ENCODE results near the gene GCNT3.
A peak's percentile ranks its signal among the peaks of the same experiment; 100 is the strongest.

GCNT3 gene

DNA sequence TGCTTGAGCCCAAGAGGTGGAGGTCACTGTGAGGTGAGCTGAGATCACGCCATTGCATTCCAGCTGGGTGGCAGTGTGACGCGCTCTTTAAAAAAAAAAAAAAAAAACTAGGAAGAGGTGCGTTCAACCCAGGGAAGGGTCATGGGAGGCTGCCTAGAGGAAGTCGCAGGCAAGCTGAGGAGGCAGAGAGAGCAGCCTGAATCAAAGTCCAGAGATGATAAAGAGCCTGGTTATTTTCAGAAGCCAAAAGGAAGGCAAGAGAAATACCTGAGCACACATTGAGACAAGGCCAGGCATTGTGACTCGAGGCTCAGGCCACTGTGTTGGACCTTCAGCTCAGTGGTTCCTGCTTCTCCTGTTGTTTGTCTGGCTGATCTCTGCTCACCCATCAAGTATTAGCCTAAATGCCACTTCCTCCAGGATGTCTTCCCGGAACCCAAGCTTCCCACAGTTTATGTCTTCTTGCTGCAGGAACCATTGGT lies 16.1 kb upstream of the GCNT3 start:
- no peak for DNase-seq (ENCODE audit: low read depth in 2 of 2)
- H3K4me3 ChIP-seq (replicated peaks in 1 of 2; ENCODE audit: low read depth in 2 of 2, low read length in 2 of 2) = no peak overlapping the region
- TF ChIP-seq, protein P1, sequence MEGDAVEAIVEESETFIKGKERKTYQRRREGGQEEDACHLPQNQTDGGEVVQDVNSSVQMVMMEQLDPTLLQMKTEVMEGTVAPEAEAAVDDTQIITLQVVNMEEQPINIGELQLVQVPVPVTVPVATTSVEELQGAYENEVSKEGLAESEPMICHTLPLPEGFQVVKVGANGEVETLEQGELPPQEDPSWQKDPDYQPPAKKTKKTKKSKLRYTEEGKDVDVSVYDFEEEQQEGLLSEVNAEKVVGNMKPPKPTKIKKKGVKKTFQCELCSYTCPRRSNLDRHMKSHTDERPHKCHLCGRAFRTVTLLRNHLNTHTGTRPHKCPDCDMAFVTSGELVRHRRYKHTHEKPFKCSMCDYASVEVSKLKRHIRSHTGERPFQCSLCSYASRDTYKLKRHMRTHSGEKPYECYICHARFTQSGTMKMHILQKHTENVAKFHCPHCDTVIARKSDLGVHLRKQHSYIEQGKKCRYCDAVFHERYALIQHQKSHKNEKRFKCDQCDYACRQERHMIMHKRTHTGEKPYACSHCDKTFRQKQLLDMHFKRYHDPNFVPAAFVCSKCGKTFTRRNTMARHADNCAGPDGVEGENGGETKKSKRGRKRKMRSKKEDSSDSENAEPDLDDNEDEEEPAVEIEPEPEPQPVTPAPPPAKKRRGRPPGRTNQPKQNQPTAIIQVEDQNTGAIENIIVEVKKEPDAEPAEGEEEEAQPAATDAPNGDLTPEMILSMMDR (IDR thresholded peaks at IDR 0.05; ENCODE audit: low read depth, low read length) = no peak

DNA sequence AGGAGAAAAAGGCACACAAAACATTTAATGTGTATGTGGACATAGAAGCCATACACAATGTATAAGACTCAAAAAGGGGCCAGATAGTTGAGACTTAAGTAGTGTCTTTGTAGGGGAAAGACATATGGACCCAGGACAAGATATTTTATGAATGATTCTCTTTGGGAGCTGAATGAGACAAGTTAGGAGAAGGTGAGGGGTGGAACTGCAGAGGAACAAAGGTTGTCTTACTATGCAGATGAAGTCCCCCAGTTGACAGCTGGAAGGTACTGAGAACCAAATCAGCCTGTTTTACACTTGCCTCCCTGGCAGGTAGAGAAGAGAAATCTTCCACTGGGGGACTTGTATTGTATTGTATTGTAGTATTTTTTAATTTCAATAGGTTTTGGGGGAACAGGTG lies 14.9 kb upstream of the GCNT3 start:
- DNase-seq (ENCODE audit: low read depth in 2 of 2) = no peak
- TF ChIP-seq, protein P1 (IDR thresholded peaks at IDR 0.05; ENCODE audit: low read depth, low read length) = no peak

DNA sequence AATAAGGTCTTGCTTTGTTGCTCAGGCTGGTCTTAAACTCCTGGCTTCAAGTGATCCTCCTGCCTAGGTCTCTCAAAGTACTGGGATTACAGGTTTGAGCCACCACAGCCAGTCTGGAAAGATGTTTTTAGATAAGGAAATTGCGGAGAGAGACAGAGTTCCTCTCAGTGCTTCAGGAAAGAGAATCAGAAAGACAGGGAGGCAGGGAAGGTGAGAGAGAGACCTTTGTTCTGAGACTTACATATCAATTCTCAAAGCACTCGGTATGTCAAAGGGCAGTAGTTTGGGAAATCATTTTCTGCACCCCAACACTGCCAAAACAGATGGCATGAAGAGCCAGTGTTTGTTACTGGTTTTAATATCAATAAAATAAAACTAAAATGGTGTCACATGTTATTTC lies 13.1 kb upstream of the GCNT3 start:
- no peak overlapping the region for H3K4me3 ChIP-seq (replicated peaks in 1 of 2; ENCODE audit: low read depth in 2 of 2, low read length in 2 of 2)
- no peak for DNase-seq (ENCODE audit: low read depth in 2 of 2)
- TF ChIP-seq, protein P1 (IDR thresholded peaks at IDR 0.05; ENCODE audit: low read depth, low read length) = no peak

More for the DNA sequence above, 14.9 kb upstream of the GCNT3 start:
- H3K4me3 ChIP-seq (replicated peaks in 1 of 2; ENCODE audit: low read depth in 2 of 2, low read length in 2 of 2) = no peak overlapping the region

DNA sequence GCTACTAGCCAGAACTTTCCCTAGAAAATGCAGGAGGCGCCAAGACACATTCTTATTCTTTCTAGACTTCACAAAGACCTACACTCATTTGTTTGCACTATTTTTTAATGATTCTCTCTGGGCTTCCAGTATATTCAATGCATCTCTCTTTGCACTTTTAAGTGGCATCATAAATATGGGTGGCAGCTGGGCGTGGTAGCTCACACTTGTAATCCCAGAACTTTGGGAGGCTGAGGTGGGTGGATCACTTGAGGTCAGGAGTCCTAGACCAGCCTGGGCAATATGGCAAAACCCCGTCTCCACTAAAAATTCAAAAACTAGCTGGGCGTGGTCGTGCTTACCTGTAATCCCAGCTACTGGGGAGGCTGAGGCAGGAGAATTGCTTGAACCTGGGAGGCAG lies 5.6 kb upstream of the GCNT3 start:
- H3K4me3 ChIP-seq (replicated peaks in 1 of 2; ENCODE audit: low read depth in 2 of 2, low read length in 2 of 2) = no peak overlapping the region
- no peak for DNase-seq (ENCODE audit: low read depth in 2 of 2)
- TF ChIP-seq, protein P1 (IDR thresholded peaks at IDR 0.05; ENCODE audit: low read depth, low read length) = no peak

DNA sequence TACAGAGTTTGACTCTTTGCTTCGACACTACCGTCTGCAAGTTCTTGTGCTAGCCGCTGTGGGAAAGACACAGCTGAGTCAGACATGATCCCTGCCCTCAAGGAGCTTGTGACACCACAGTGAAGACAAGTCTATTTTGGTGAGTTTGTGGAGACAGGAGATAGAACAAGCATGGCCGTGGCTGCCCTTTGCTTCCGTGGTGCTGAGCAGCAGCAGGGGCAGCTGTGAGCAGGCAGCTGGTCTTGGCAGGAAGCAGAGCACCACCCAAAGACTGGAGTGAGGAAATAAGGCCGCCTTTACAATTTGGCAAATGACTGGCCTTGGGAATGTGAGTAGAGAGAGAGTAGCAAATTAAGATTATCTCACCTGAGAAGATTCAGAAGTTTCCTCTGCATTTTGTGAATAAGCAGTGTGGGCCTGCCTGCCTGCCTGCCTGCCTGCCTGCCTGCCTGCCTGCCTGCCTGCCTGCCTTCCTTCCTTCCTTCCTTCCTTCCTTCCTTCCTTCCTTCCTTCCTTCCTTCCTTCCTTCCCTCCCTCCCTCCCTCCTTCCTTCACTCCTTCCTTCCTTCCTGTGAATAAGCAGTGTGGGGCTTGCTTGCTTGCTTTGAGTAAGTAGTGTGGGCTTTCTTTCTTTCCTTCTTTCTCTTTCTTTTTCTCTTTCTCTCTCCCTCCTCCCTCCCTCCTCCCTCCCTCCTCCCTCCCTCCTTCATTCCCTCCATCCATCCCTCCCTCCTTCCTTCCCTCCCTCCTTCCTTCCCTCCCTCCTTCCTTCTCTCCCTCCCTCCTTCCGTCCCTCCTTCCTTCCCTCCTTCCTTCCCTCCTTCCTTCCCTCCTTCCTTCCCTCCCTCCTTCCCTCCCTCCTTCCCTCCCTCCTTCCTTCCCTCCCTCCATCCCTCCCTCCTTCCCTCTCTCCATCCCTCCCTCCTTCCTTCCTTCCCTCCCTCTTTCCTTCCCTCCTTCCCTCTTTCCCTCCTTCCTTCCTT lies 1.6 kb upstream of the GCNT3 start:
- TF ChIP-seq, protein P1 (IDR thresholded peaks at IDR 0.05; ENCODE audit: low read depth, low read length) = no peak
- no peak overlapping the region for H3K4me3 ChIP-seq (replicated peaks in 1 of 2; ENCODE audit: low read depth in 2 of 2, low read length in 2 of 2)
- DNase-seq (ENCODE audit: low read depth in 2 of 2) = peak; percentile 15 to 27

DNA sequence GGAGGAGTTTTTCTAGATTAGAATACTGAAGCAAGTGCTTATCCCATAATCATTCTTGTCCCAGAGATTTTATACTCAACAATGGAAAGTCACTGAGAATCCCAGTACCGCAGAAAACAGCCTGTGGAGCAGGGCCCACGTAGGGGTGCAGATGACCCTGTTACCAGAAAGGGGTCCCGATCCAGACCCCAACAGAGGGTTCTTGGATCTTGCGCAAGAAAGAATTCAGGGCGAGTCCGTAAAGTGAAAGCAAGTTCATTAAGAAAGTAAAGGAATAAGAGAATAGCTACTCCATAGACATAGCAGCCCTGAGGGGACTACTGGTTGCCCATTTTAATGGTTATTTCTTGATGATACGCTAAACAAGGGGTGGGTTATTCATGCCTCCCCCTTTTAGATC lies 2.6 kb downstream of the GCNT3 start:
- TF ChIP-seq, protein P1 (IDR thresholded peaks at IDR 0.05; ENCODE audit: low read depth, low read length) = no peak
- H3K4me3 ChIP-seq (replicated peaks in 1 of 2; ENCODE audit: low read depth in 2 of 2, low read length in 2 of 2) = no peak overlapping the region
- DNase-seq (ENCODE audit: low read depth in 2 of 2) = no peak
